ENCODE results near the gene TPCN1.

Gene TPCN1

GRCh38 chr12:113306382-113306781 lies 85.1 kb downstream of the TPCN1 start:
- H3K9me3 ChIP-seq (ENCODE audit: control insufficient read depth, low read length) = no peaks in the 10 kb centered on the region
- no peaks in the 10 kb centered on the region for H3K36me3 ChIP-seq (ENCODE audit: control insufficient read depth, insufficient read depth, low read length)
- 75 to 77% methylated on average over 11 of the region's 11 CpGs for WGBS, 2 experiments
- no peak overlapping the region for H3K4me3 ChIP-seq (ENCODE audit: insufficient read depth, low read depth, low read length)
- no peak overlapping the region for H3K27ac ChIP-seq (ENCODE audit: insufficient read depth, low read depth, low read length, poor library complexity, severe bottlenecking)
- peaks cover 10% of the 10 kb centered on the region for H3K4me1 ChIP-seq (ENCODE audit: control insufficient read depth, insufficient read depth, low read length)
- no peaks in the 10 kb centered on the region for H3K27me3 ChIP-seq (ENCODE audit: control insufficient read depth, insufficient read depth, low read length, poor library complexity, severe bottlenecking)

- H3K4me3 ChIP-seq (ENCODE audit: insufficient read depth, low read depth, low read length) = no peak overlapping the region
- H3K4me1 ChIP-seq (ENCODE audit: control insufficient read depth, insufficient read depth, low read length) = peaks cover 4% of the 10 kb centered on the region
- no peaks in the 10 kb centered on the region for H3K27me3 ChIP-seq (ENCODE audit: control insufficient read depth, insufficient read depth, low read length, poor library complexity, severe bottlenecking)
- no peak overlapping the region for H3K27ac ChIP-seq (ENCODE audit: insufficient read depth, low read depth, low read length, poor library complexity, severe bottlenecking)
- H3K36me3 ChIP-seq (ENCODE audit: control insufficient read depth, insufficient read depth, low read length) = no peaks in the 10 kb centered on the region
- no peaks in the 10 kb centered on the region for H3K9me3 ChIP-seq (ENCODE audit: control insufficient read depth, low read length)
- 98 to 100% methylated on average over 1 of the region's 1 CpG for WGBS, 2 experiments
Observed at GRCh38 chr12:113310489-113310888, 89.2 kb downstream of the TPCN1 start.

- Histone ChIP-seq H3K9me3 (ENCODE audit: control insufficient read depth, low read length) (no peaks in the 10 kb centered on the region), H3K4me3 (ENCODE audit: insufficient read depth, low read depth, low read length) (no peak overlapping the region), H3K27ac (ENCODE audit: insufficient read depth, low read depth, low read length, poor library complexity, severe bottlenecking) (no peak overlapping the region), H3K27me3 (ENCODE audit: control insufficient read depth, insufficient read depth, low read length, poor library complexity, severe bottlenecking) (no peaks in the 10 kb centered on the region), H3K4me1 (ENCODE audit: control insufficient read depth, insufficient read depth, low read length) (no peaks in the 10 kb centered on the region), H3K36me3 (ENCODE audit: control insufficient read depth, insufficient read depth, low read length) (no peaks in the 10 kb centered on the region)
- WGBS, 2 experiments = 72 to 77% methylated on average over 4 to 7 of the region's 7 CpGs
Observed at GRCh38 chr12:113314121-113314529, 92.9 kb downstream of the TPCN1 start.

- Histone ChIP-seq H3K27ac (ENCODE audit: insufficient read depth, low read depth, low read length, poor library complexity, severe bottlenecking) (no peak overlapping the region), H3K9me3 (ENCODE audit: control insufficient read depth, low read length) (no peaks in the 10 kb centered on the region), H3K4me3 (ENCODE audit: insufficient read depth, low read depth, low read length) (no peak overlapping the region), H3K36me3 (ENCODE audit: control insufficient read depth, insufficient read depth, low read length) (no peaks in the 10 kb centered on the region), H3K4me1 (ENCODE audit: control insufficient read depth, insufficient read depth, low read length) (no peaks in the 10 kb centered on the region), H3K27me3 (ENCODE audit: control insufficient read depth, insufficient read depth, low read length, poor library complexity, severe bottlenecking) (no peaks in the 10 kb centered on the region)
- 93 to 95% methylated on average over 9 of the region's 9 CpGs for WGBS, 2 experiments
Observed at GRCh38 chr12:113315358-113315757, 94.1 kb downstream of the TPCN1 start.

GRCh38 chr12:113316155-113316554 lies 94.9 kb downstream of the TPCN1 start:
- Histone ChIP-seq H3K27me3 (ENCODE audit: control insufficient read depth, insufficient read depth, low read length, poor library complexity, severe bottlenecking) (no peaks in the 10 kb centered on the region), H3K4me1 (ENCODE audit: control insufficient read depth, insufficient read depth, low read length) (no peaks in the 10 kb centered on the region), H3K27ac (ENCODE audit: insufficient read depth, low read depth, low read length, poor library complexity, severe bottlenecking) (no peak overlapping the region), H3K9me3 (ENCODE audit: control insufficient read depth, low read length) (no peaks in the 10 kb centered on the region), H3K36me3 (ENCODE audit: control insufficient read depth, insufficient read depth, low read length) (no peaks in the 10 kb centered on the region), H3K4me3 (ENCODE audit: insufficient read depth, low read depth, low read length) (no peak overlapping the region)
- 94 to 95% methylated on average over 7 of the region's 7 CpGs for WGBS, 2 experiments

GRCh38 chr12:113317122-113317521 lies 95.9 kb downstream of the TPCN1 start:
- Histone ChIP-seq H3K36me3 (ENCODE audit: control insufficient read depth, insufficient read depth, low read length) (no peaks in the 10 kb centered on the region), H3K27me3 (ENCODE audit: control insufficient read depth, insufficient read depth, low read length, poor library complexity, severe bottlenecking) (no peaks in the 10 kb centered on the region), H3K4me3 (ENCODE audit: insufficient read depth, low read depth, low read length) (no peak overlapping the region), H3K27ac (ENCODE audit: insufficient read depth, low read depth, low read length, poor library complexity, severe bottlenecking) (no peak overlapping the region), H3K4me1 (ENCODE audit: control insufficient read depth, insufficient read depth, low read length) (no peaks in the 10 kb centered on the region), H3K9me3 (ENCODE audit: control insufficient read depth, low read length) (no peaks in the 10 kb centered on the region)
- 91 to 92% methylated on average over 6 of the region's 6 CpGs for WGBS, 2 experiments

GRCh38 chr12:113318046-113318656 lies 96.9 kb downstream of the TPCN1 start:
- 93 to 96% methylated on average over 4 of the region's 4 CpGs for WGBS, 2 experiments
- no peaks in the 10 kb centered on the region for H3K36me3 ChIP-seq (ENCODE audit: control insufficient read depth, insufficient read depth, low read length)
- H3K27ac ChIP-seq (ENCODE audit: insufficient read depth, low read depth, low read length, poor library complexity, severe bottlenecking) = no peak overlapping the region
- H3K9me3 ChIP-seq (ENCODE audit: control insufficient read depth, low read length) = no peaks in the 10 kb centered on the region
- H3K27me3 ChIP-seq (ENCODE audit: control insufficient read depth, insufficient read depth, low read length, poor library complexity, severe bottlenecking) = no peaks in the 10 kb centered on the region
- H3K4me3 ChIP-seq (ENCODE audit: insufficient read depth, low read depth, low read length) = no peak overlapping the region
- H3K4me1 ChIP-seq (ENCODE audit: control insufficient read depth, insufficient read depth, low read length) = no peaks in the 10 kb centered on the region

- no peak overlapping the region for H3K27ac ChIP-seq (ENCODE audit: insufficient read depth, low read depth, low read length, poor library complexity, severe bottlenecking)
- no peaks in the 10 kb centered on the region for H3K36me3 ChIP-seq (ENCODE audit: control insufficient read depth, insufficient read depth, low read length)
- WGBS, 2 experiments = 81 to 84% methylated on average over 15 of the region's 15 CpGs
- H3K9me3 ChIP-seq (ENCODE audit: control insufficient read depth, low read length) = no peaks in the 10 kb centered on the region
- H3K4me1 ChIP-seq (ENCODE audit: control insufficient read depth, insufficient read depth, low read length) = no peaks in the 10 kb centered on the region
- H3K27me3 ChIP-seq (ENCODE audit: control insufficient read depth, insufficient read depth, low read length, poor library complexity, severe bottlenecking) = no peaks in the 10 kb centered on the region
- no peak overlapping the region for H3K4me3 ChIP-seq (ENCODE audit: insufficient read depth, low read depth, low read length)
Observed at GRCh38 chr12:113318900-113319628, 97.8 kb downstream of the TPCN1 start.

GRCh38 chr12:113320401-113320800 lies 99.1 kb downstream of the TPCN1 start:
- WGBS, 2 experiments = 79 to 83% methylated on average over 12 of the region's 12 CpGs
- no peaks in the 10 kb centered on the region for H3K9me3 ChIP-seq (ENCODE audit: control insufficient read depth, low read length)

GRCh38 chr12:113322343-113322742 lies 101.1 kb downstream of the TPCN1 start:
- Histone ChIP-seq H3K4me1 (ENCODE audit: control insufficient read depth, insufficient read depth, low read length) (no peaks in the 10 kb centered on the region), H3K27ac (ENCODE audit: insufficient read depth, low read depth, low read length, poor library complexity, severe bottlenecking) (no peak overlapping the region), H3K27me3 (ENCODE audit: control insufficient read depth, insufficient read depth, low read length, poor library complexity, severe bottlenecking) (no peaks in the 10 kb centered on the region), H3K36me3 (ENCODE audit: control insufficient read depth, insufficient read depth, low read length) (no peaks in the 10 kb centered on the region), H3K4me3 (ENCODE audit: insufficient read depth, low read depth, low read length) (no peak overlapping the region), H3K9me3 (ENCODE audit: control insufficient read depth, low read length) (no peaks in the 10 kb centered on the region)
- 91 to 93% methylated on average over 2 of the region's 2 CpGs for WGBS, 2 experiments

More at GRCh38 chr12:113320401-113320800, 99.1 kb downstream of the TPCN1 start:
- Histone ChIP-seq H3K27me3 (ENCODE audit: control insufficient read depth, insufficient read depth, low read length, poor library complexity, severe bottlenecking) (no peaks in the 10 kb centered on the region), H3K4me3 (ENCODE audit: insufficient read depth, low read depth, low read length) (no peak overlapping the region), H3K27ac (ENCODE audit: insufficient read depth, low read depth, low read length, poor library complexity, severe bottlenecking) (no peak overlapping the region), H3K36me3 (ENCODE audit: control insufficient read depth, insufficient read depth, low read length) (no peaks in the 10 kb centered on the region), H3K4me1 (ENCODE audit: control insufficient read depth, insufficient read depth, low read length) (no peaks in the 10 kb centered on the region)
